Measurements from ENCODE around the gene DAGLA.

GRCh38 chr11:61716478-61717285 lies 36.5 kb downstream of the DAGLA start:
- TF ChIP-seq CTCF (IDR thresholded peaks at IDR 0.05) (no peak), POLR2A (IDR thresholded peaks at IDR 0.05) (no peak)
